Prostate gland (tissue), 2 donors: ENCODE results near the gene C4orf50. TPM values are rescaled to one million over a fixed set of nuclear protein-coding genes. Genes with fewer than 3 reads are reported as not detected.
"Not testable (repeated sequence)": the region's sequence is repeated elsewhere in the genome, so short reads cannot be mapped to it uniquely, and the experiment has no call there.

ENCODE experiments used
- DNase-seq: peaks from one replicate; pipeline ENCODE4 v3.0.0-alpha.2; 2019; ENCODE audit warnings: low spot score
- H3K27ac ChIP-seq, 2 donors: fragments of 200-600 bp; sonication (generic); 2 replicates each; pipeline ENCODE4 v1.5.1; 2017 to 2019
- H3K27me3 ChIP-seq: fragments of 200-600 bp; sonication (generic); replicated peaks from 2 replicates; pipeline ENCODE4 v1.5.1; 2019; ENCODE audit not compliant: insufficient read depth
- H3K36me3 ChIP-seq, 2 donors: fragments of 200-600 bp; sonication (generic); 1 replicate in 1 of 2; 2 replicates in 1 of 2; pipeline versions ENCODE4 v1.5.1 to v1.8.1; 2017 to 2019
- H3K4me1 ChIP-seq: fragments of 200-600 bp; sonication (generic); replicated peaks from 2 replicates; pipeline ENCODE4 v1.5.1; 2019
- H3K4me3 ChIP-seq, 2 donors: fragments of 200-600 bp; sonication (generic); 2 replicates each; pipeline ENCODE4 v1.5.1; 2017 to 2019
- H3K9me3 ChIP-seq: fragments of 200-600 bp; sonication (generic); 2 replicates; pipeline ENCODE4 v1.5.1; 2017
- POLR2A ChIP-seq: fragments of 450-650 bp; IDR thresholded peaks from one replicate; pipeline ENCODE4 v1.6.1; 2016; ENCODE audit warnings: antibody characterized with exemption, mild to moderate bottlenecking
- POLR2AphosphoS5 ChIP-seq: sonication (generic); formaldehyde crosslinking; IDR thresholded peaks from one replicate; pipeline ENCODE4 v1.6.1; 2017; ENCODE audit warnings: antibody characterized with exemption
- WGBS: methylation state at CpG from one replicate; pipeline ENCODE4 v1.1.5; 2018; 5-methylcytosine and 5-hydroxymethylcytosine counted together
- intact Hi-C: fragments of 100-400 bp; cut with DNase I; formaldehyde crosslinking; loops from one replicate; pipeline ENCODE4 v1.14.2; 2022
- total RNA-seq, 2 donors: library from RNA; depleted of rRNA; stranded (reverse); fragments of >200 nt; gene quantifications; one replicate each; pipeline ENCODE4 v1.1.0, GENCODE V29; 2016
- TF ChIP-seq, protein P1 (sequence below), 4 experiments: fragments of 200-600 bp in 2 of 4; fragments of 450-650 bp in 2 of 4; sonication (generic) in 2 of 4; IDR thresholded peaks; 1 replicate in 3 of 4; 2 replicates in 1 of 4; pipeline ENCODE4 v1.5.1; 2016 to 2019; ENCODE audit warnings: antibody characterized with exemption in 4 of 4, mild to moderate bottlenecking in 2 of 4, moderate library complexity in 2 of 4

C4orf50 gene
- total RNA-seq, 2 donors from 2014 or later: 0.87 to 2.8 TPM

DNA sequence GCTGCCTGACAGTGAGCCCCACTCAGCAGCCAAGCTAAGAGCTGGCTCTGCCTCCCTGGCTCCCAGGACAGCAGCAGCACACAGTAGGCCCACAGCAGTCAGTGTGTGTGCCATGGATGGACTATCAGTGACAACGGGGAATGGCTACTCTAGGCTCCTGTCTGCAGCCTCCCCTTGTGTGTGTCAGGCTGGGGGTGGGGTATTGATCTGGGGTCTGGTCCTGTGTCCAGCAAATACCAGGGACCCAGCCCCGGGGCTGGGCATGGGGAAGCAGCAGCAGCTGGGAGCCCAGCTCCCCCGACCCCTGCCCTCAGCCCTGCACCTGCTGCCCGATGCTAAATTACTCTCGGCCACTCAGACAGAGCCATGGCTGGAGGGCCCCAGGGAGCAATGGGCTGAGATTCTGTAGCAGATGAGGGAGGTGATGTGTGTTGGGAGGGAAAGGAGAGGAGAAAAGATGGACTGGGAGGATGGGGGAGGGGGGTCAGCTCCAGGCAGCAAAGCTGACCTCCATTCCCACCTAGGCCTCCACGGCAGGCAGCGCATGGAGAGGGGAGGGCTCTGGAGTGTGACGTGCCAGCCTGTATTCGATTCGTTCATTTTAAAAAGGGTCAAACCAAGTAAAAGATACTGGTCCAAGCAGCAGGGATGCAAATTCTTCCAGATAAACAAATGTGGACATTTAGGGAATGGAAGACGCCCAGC lies 64.0 kb downstream of the C4orf50 start:
- no peaks in the 10 kb centered on the region for H3K36me3 ChIP-seq
- no peak overlapping the region for H3K27ac ChIP-seq
- no peaks in the 10 kb centered on the region for H3K4me1 ChIP-seq
- H3K4me3 ChIP-seq: no peak overlapping the region
- TF ChIP-seq POLR2A: no peak
- no peak for TF ChIP-seq POLR2AphosphoS5
- TF ChIP-seq, protein P1, sequence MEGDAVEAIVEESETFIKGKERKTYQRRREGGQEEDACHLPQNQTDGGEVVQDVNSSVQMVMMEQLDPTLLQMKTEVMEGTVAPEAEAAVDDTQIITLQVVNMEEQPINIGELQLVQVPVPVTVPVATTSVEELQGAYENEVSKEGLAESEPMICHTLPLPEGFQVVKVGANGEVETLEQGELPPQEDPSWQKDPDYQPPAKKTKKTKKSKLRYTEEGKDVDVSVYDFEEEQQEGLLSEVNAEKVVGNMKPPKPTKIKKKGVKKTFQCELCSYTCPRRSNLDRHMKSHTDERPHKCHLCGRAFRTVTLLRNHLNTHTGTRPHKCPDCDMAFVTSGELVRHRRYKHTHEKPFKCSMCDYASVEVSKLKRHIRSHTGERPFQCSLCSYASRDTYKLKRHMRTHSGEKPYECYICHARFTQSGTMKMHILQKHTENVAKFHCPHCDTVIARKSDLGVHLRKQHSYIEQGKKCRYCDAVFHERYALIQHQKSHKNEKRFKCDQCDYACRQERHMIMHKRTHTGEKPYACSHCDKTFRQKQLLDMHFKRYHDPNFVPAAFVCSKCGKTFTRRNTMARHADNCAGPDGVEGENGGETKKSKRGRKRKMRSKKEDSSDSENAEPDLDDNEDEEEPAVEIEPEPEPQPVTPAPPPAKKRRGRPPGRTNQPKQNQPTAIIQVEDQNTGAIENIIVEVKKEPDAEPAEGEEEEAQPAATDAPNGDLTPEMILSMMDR (IDR thresholded peaks at IDR 0.05): no peak
- WGBS: 90% methylated on average over 11 of the region's 11 CpGs
- no peaks in the 10 kb centered on the region for H3K9me3 ChIP-seq
- H3K27me3 ChIP-seq: peaks cover 3% of the 10 kb centered on the region
- intact Hi-C loops: no loop called here
- DNase-seq: no peak

DNA sequence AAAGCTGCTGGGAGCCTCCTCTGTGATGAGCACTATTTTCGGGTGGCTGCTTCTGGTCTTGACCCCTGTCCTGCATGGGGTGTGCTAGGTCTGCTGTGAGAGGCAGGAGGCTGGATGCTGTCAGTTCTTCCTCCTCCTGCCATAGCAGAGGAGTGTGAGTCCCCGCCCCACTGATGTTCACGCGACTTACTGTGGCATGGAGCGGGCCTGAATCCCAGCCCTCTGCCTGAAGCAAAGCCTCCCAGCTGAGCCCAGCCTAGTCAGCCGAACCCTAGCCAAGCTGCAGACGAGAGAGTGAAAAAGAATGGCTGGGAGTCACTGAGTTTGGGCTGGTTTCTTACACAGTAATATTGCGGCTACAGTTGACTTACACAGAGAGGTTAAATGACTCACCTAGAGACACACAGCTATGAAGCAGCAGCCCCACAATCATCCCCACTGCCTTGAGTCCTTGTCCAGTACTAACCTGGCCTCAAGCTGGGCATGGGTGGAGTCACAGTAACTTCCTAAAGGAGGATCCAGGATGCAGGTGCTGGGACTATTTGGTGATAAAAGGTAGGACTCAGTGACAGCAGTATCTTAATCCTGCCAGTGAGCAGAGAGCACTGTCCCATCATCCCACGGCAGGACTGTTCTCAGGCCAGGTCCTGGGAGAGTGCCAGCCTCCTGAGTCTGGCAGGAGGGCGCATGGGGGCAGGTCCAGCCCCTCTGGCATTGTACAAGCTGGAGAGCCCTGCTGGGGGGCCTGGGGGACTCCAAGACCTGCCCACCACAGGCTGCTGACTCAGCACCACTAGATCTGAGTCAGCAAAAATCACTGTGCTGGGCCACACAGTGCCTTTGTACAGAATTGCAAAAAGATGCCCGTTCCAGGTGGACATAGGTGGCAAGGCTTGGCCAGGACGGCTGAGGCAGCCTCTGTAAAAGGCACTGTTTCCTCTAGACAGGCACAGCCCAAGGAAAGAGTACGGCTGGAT lies 65.0 kb downstream of the C4orf50 start:
- H3K9me3 ChIP-seq: no peaks in the 10 kb centered on the region
- no peak overlapping the region for H3K4me3 ChIP-seq
- no peaks in the 10 kb centered on the region for H3K4me1 ChIP-seq
- peaks cover 3% of the 10 kb centered on the region for H3K27me3 ChIP-seq
- intact Hi-C loops: no loop called here
- H3K27ac ChIP-seq: no peak overlapping the region
- TF ChIP-seq, protein P1 (IDR thresholded peaks at IDR 0.05): no peak
- no peak for TF ChIP-seq POLR2A
- no peak for TF ChIP-seq POLR2AphosphoS5
- no peaks in the 10 kb centered on the region for H3K36me3 ChIP-seq
- 72% methylated on average over 12 of the region's 13 CpGs for WGBS
- no peak for DNase-seq

DNA sequence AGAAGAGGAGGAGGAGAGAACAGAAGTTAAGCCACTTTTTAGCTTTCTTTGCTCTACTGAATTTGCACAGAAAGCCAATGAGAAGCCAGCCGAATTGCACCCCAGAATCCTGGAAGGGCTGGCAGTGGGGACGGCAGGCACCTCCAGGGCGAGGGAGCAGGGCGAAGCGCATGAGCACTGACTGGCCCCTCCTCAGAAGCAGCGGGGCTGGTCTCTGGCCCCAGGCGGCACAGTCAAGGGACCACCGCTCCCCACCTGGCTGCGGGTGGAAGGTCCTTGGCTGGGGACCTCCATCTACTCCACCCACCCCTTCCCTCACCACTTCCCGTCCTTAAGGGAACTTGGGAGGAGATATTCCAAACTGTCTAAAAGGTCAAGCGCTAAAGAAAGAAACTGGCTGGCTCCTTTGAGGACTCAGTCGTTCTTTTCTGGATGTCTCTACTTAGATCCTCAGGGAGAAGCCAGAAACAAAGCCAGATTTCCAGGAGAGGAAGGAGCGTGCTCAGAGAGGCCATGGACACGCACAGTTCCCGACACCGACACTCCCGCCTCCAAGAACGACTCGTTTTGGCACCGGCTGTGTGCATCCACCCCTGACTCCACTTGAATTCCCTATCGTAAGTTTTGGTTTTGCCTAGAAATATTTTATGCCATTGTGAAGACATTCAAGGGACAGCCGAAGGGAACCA lies 65.8 kb downstream of the C4orf50 start:
- no peaks in the 10 kb centered on the region for H3K36me3 ChIP-seq
- no peak for DNase-seq
- H3K27me3 ChIP-seq: peaks cover 3% of the 10 kb centered on the region
- H3K4me1 ChIP-seq: no peaks in the 10 kb centered on the region
- intact Hi-C loops: no loop called here
- no peaks in the 10 kb centered on the region for H3K9me3 ChIP-seq
- no peak overlapping the region for H3K27ac ChIP-seq
- TF ChIP-seq, protein P1 (IDR thresholded peaks at IDR 0.05): no peak
- TF ChIP-seq POLR2A (no peak), POLR2AphosphoS5 (no peak)
- H3K4me3 ChIP-seq: no peak overlapping the region
- 63% methylated on average over 22 of the region's 22 CpGs for WGBS

GRCh38 chr4:5946653-5947052 lies 71.6 kb downstream of the C4orf50 start:
- H3K27ac ChIP-seq, DNase-seq, H3K4me1 ChIP-seq, H3K36me3 ChIP-seq, H3K27me3 ChIP-seq, intact Hi-C loops, H3K4me3 ChIP-seq, H3K9me3 ChIP-seq: not testable (repeated sequence)
- WGBS: 89% methylated on average over 6 of the region's 6 CpGs

DNA sequence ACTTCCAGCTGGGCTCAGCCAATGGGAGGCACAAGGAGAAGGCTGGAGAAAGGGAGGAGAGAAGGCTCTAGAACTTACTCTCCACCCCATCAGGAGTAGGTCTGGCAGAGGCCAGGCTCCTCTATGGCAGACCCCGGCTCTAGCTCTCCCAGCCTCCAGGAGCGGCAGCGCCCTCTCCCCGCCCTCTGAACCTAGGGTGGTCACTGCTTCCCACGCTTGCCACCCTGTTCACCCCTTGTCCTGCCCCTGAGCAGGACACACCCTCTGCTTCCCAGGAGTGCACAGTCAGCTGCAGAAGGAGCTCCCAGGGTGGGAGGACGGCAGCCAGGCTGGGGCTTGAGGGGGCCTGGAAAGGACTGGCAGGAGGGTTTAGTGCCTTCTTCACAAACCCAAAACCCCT lies 72.3 kb downstream of the C4orf50 start:
- TF ChIP-seq POLR2AphosphoS5: no peak
- TF ChIP-seq POLR2A: no peak
- TF ChIP-seq, protein P1 (IDR thresholded peaks at IDR 0.05): no peak
- no peaks in the 10 kb centered on the region for H3K4me1 ChIP-seq
- H3K4me3 ChIP-seq: no peak overlapping the region
- no peaks in the 10 kb centered on the region for H3K27me3 ChIP-seq
- 89% methylated on average over 6 of the region's 6 CpGs for WGBS
- no peaks in the 10 kb centered on the region for H3K9me3 ChIP-seq
- intact Hi-C loops: no loop called here
- DNase-seq: no peak
- H3K36me3 ChIP-seq: no peaks in the 10 kb centered on the region
- no peak overlapping the region for H3K27ac ChIP-seq
